Amniotic stem cell (primary cell): ENCODE data around the gene HNRNPA3.
"Not testable (repeated sequence)": the region's sequence is repeated elsewhere in the genome, so short reads cannot be mapped to it uniquely, and the experiment has no call there.

Experiments
- DNase-seq: peaks from one replicate; lab custom pipeline; 2025; lab: John Stamatoyannopoulos, UW

The HNRNPA3 gene

GRCh38 chr2:177188482-177189469 is 23.8 kb upstream of the HNRNPA3 start:
- DNase-seq: no peak

- DNase-seq: no peak
These were observed 21.7 kb upstream of the HNRNPA3 start for GRCh38 chr2:177190941-177191340.

GRCh38 chr2:177192788-177193187 is 19.8 kb upstream of the HNRNPA3 start:
- no peak for DNase-seq

GRCh38 chr2:177193240-177193639 is 19.4 kb upstream of the HNRNPA3 start:
- DNase-seq: no peak

GRCh38 chr2:177195194-177195593 is 17.4 kb upstream of the HNRNPA3 start:
- DNase-seq: no peak

GRCh38 chr2:177200419-177200818 is 12.2 kb upstream of the HNRNPA3 start:
- not testable (repeated sequence) for DNase-seq

- no peak for DNase-seq
These were observed 10.7 kb upstream of the HNRNPA3 start for GRCh38 chr2:177201919-177202346.

GRCh38 chr2:177204417-177204816 is 8.2 kb upstream of the HNRNPA3 start:
- DNase-seq: no peak

GRCh38 chr2:177207101-177207500 is 5.5 kb upstream of the HNRNPA3 start:
- no peak for DNase-seq

- no peak for DNase-seq
These were observed 1.4 kb upstream of the HNRNPA3 start for GRCh38 chr2:177211169-177211568.

- no peak for DNase-seq
These were observed 953 bp upstream of the HNRNPA3 start for GRCh38 chr2:177211576-177212105.

- DNase-seq: peak; percentile 81
These were observed 580 bp downstream of the HNRNPA3 start for GRCh38 chr2:177212891-177213856.

GRCh38 chr2:177217247-177217843 is 4.8 kb downstream of the HNRNPA3 start:
- DNase-seq: no peak

GRCh38 chr2:177219787-177220186 is 7.2 kb downstream of the HNRNPA3 start:
- DNase-seq: not testable (repeated sequence)

GRCh38 chr2:177221534-177221933 is 8.9 kb downstream of the HNRNPA3 start:
- no peak for DNase-seq

GRCh38 chr2:177221970-177222369 is 9.4 kb downstream of the HNRNPA3 start:
- no peak for DNase-seq

- not testable (repeated sequence) for DNase-seq
These were observed 10.8 kb downstream of the HNRNPA3 start for GRCh38 chr2:177223436-177223835.

GRCh38 chr2:177225965-177226360 is 13.4 kb downstream of the HNRNPA3 start:
- DNase-seq: no peak

GRCh38 chr2:177229442-177230242 is 17.0 kb downstream of the HNRNPA3 start:
- DNase-seq: no peak

GRCh38 chr2:177231270-177231669 is 18.7 kb downstream of the HNRNPA3 start:
- DNase-seq: no peak
